ENCODE measurements around the gene ING5. TPM values are rescaled to one million over a fixed set of nuclear protein-coding genes. Genes with fewer than 3 reads are reported as not detected.

Gene ING5
- total RNA-seq, 1 experiment from 2014 or later, result 28.6 TPM

- no peaks in the 10 kb centered on the region for H3K27me3 ChIP-seq (replicated peaks; ENCODE audit: control insufficient read depth, insufficient read depth, low read length)
- CTCF ChIA-PET, result interaction anchor here (0.5 kb wide), 1 partner anchor 8 kb away, joined by 3 read pairs; no protein-coding TSS in a partner anchor
- Mint-ChIP-seq H3K9me3 (ENCODE audit: unreplicated experiment) (no peaks in the 10 kb centered on the region), H3K27ac (ENCODE audit: unreplicated experiment) (peak overlapping the region; percentile 81), H3K27me3 (ENCODE audit: insufficient read depth, unreplicated experiment) (no peaks in the 10 kb centered on the region), H3K4me1 (ENCODE audit: low read depth, unreplicated experiment) (peaks cover 10% of the 10 kb centered on the region), H3K4me3 (ENCODE audit: unreplicated experiment) (peak overlapping the region; percentile 38), H3K36me3 (ENCODE audit: insufficient read depth, unreplicated experiment) (peaks cover 12% of the 10 kb centered on the region)
- H3K4me1 ChIP-seq, result peaks cover 38% of the 10 kb centered on the region
- POLR2A ChIA-PET, result no interaction called here
- no peak for TF ChIP-seq CTCF (IDR thresholded peaks at IDR 0.05; ENCODE audit: insufficient read depth in 1 of 2, low read depth in 1 of 2, low read length in 1 of 2, severe bottlenecking in 1 of 2, unreplicated experiment in 1 of 2)
- intact Hi-C loops (cut with micrococcal nuclease; ENCODE audit: unreplicated experiment), result no loop called here
- H3K4me3 ChIP-seq (ENCODE audit: low read depth, low read length), result no peak overlapping the region
- DNase-seq, result peak; percentile 54 to 74
- H3K9me3 ChIP-seq, result no peaks in the 10 kb centered on the region
- no TSS peak for BruUV-seq (replicated peaks)
- H3K36me3 ChIP-seq (ENCODE audit: control insufficient read depth, insufficient read depth, low read length), result no peaks in the 10 kb centered on the region
Measured at GRCh38 chr2:241770185-241770935, 68.5 kb downstream of the ING5 start.

- H3K27ac Mint-ChIP-seq (ENCODE audit: unreplicated experiment), result peak overlapping the region; percentile 81
- no peak for TF ChIP-seq CTCF (IDR thresholded peaks at IDR 0.05; ENCODE audit: insufficient read depth in 1 of 2, low read depth in 1 of 2, low read length in 1 of 2, severe bottlenecking in 1 of 2, unreplicated experiment in 1 of 2)
- POLR2A ChIA-PET, result no interaction called here
- no peak overlapping the region for H3K4me3 ChIP-seq (ENCODE audit: low read depth, low read length)
- no peaks in the 10 kb centered on the region for H3K9me3 ChIP-seq
- CTCF ChIA-PET, result interaction anchor here (0.5 to 1.0 kb wide), 2 partner anchors 8 to 19 kb away, joined by 3 read pairs; no protein-coding TSS in a partner anchor
- no TSS peak for BruUV-seq (replicated peaks)
- intact Hi-C loops (cut with micrococcal nuclease; ENCODE audit: unreplicated experiment), result no loop called here
- no peaks in the 10 kb centered on the region for H3K36me3 ChIP-seq (ENCODE audit: control insufficient read depth, insufficient read depth, low read length)
- H3K4me3 Mint-ChIP-seq (ENCODE audit: unreplicated experiment), result no peak overlapping the region
- H3K36me3 Mint-ChIP-seq (ENCODE audit: insufficient read depth, unreplicated experiment), result peaks cover 12% of the 10 kb centered on the region
- H3K9me3 Mint-ChIP-seq (ENCODE audit: unreplicated experiment), result no peaks in the 10 kb centered on the region
- no peaks in the 10 kb centered on the region for H3K27me3 ChIP-seq (replicated peaks; ENCODE audit: control insufficient read depth, insufficient read depth, low read length)
- peaks cover 38% of the 10 kb centered on the region for H3K4me1 ChIP-seq
- H3K4me1 Mint-ChIP-seq (ENCODE audit: low read depth, unreplicated experiment), result peaks cover 10% of the 10 kb centered on the region
- no peaks in the 10 kb centered on the region for H3K27me3 Mint-ChIP-seq (ENCODE audit: insufficient read depth, unreplicated experiment)
- no peak for DNase-seq
Measured at GRCh38 chr2:241770936-241771285, 69.1 kb downstream of the ING5 start.

- Mint-ChIP-seq H3K36me3 (ENCODE audit: insufficient read depth, unreplicated experiment) (peaks cover 12% of the 10 kb centered on the region), H3K27ac (ENCODE audit: unreplicated experiment) (peak overlapping the region; percentile 81), H3K27me3 (ENCODE audit: insufficient read depth, unreplicated experiment) (no peaks in the 10 kb centered on the region), H3K9me3 (ENCODE audit: unreplicated experiment) (no peaks in the 10 kb centered on the region), H3K4me1 (ENCODE audit: low read depth, unreplicated experiment) (peaks cover 10% of the 10 kb centered on the region), H3K4me3 (ENCODE audit: unreplicated experiment) (peak overlapping the region; percentile 5)
- DNase-seq, result peak; percentile 32 to 49
- Histone ChIP-seq H3K9me3 (no peaks in the 10 kb centered on the region), H3K4me3 (ENCODE audit: low read depth, low read length) (no peak overlapping the region), H3K36me3 (ENCODE audit: control insufficient read depth, insufficient read depth, low read length) (no peaks in the 10 kb centered on the region), H3K27me3 (replicated peaks; ENCODE audit: control insufficient read depth, insufficient read depth, low read length) (no peaks in the 10 kb centered on the region), H3K4me1 (peaks cover 39% of the 10 kb centered on the region)
- BruUV-seq (replicated peaks), result TSS peak; percentile 68
- intact Hi-C loops (cut with micrococcal nuclease; ENCODE audit: unreplicated experiment), result no loop called here
- ChIA-PET POLR2A (no interaction called here), CTCF (interaction anchor here (1.0 kb wide), 2 partner anchors 17 to 19 kb away, joined by 3 read pairs; no protein-coding TSS in a partner anchor)
- no peak for TF ChIP-seq CTCF (IDR thresholded peaks at IDR 0.05; ENCODE audit: insufficient read depth in 1 of 2, low read depth in 1 of 2, low read length in 1 of 2, severe bottlenecking in 1 of 2, unreplicated experiment in 1 of 2)
Measured at GRCh38 chr2:241771286-241772062, 69.6 kb downstream of the ING5 start.
